Activated gamma-delta T cell (primary cell): ENCODE measurements around the gene LBHD2.

Source experiments
- DNase-seq: peaks from one replicate; lab custom pipeline; 2025; lab: John Stamatoyannopoulos, UW

LBHD2 gene

GRCh38 chr14:103132381-103133209, 48.6 kb downstream of the LBHD2 start:
- DNase-seq = no peak

- no peak for DNase-seq
These were observed 49.5 kb downstream of the LBHD2 start for GRCh38 chr14:103133210-103134140.

GRCh38 chr14:103134405-103134804, 50.4 kb downstream of the LBHD2 start:
- DNase-seq = no peak

GRCh38 chr14:103134919-103135318, 50.9 kb downstream of the LBHD2 start:
- no peak for DNase-seq

- no peak for DNase-seq
These were observed 51.6 kb downstream of the LBHD2 start for GRCh38 chr14:103135333-103136260.

GRCh38 chr14:103136388-103137271, 52.6 kb downstream of the LBHD2 start:
- no peak for DNase-seq

GRCh38 chr14:103137689-103138300, 53.8 kb downstream of the LBHD2 start:
- DNase-seq = no peak

GRCh38 chr14:103138301-103139131, 54.5 kb downstream of the LBHD2 start:
- no peak for DNase-seq

- no peak for DNase-seq
These were observed 55.4 kb downstream of the LBHD2 start for GRCh38 chr14:103139132-103140025.
